ENCODE results near the gene MRPL58.
A peak's percentile ranks its signal among the peaks of the same experiment; 100 is the strongest.

The MRPL58 gene

DNA sequence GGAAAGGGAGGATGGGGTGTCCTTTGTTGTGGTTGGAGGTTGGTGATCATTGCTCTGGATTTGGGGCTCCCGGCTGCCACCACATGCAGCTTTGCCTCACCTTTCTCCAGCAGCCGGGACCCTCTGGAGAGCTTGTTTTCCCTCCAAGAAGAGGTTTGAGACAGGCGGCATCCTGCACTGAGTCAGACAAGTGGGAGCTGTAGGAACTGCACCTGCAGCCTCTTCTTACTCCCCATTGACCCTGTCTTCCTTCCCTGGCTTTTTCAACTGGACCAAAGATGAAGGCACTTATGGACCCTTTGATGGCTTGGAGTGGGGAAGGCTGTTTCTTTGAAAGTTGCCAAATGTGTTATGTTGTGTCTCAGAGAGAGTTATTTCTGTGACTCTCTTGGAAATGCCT lies 51.2 kb downstream of the MRPL58 start:
- intact Hi-C loops (cut with DNase I) = loop anchor here (5.0 kb wide), 2 partner anchors 44 to 144 kb away; partner anchors contain the start of genes ARMC7 and NUP85
- peak in 1 of 10 donors; percentile 2 for DNase-seq

DNA sequence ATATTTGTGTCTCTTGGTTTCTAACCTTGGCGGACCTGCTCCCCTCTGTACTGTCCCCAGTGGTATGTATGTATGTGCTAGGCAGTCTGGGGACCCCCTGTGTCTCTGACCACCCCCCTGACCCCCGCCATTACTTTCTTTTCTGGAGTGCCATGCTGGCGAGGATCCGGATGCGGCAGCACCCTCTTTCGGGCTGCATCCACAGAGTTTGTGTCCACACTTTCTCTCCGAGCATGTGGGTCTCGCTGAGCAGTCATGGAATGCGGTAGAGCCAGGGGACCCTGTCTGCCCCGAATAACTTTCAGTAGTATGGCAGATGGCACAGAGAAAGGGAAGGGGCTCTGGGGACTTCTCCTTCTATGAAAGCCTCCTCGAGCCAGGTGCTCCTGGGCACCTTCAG lies 51.6 kb downstream of the MRPL58 start:
- intact Hi-C loops (cut with DNase I) = loop anchor here (5.0 kb wide), 2 partner anchors 43 to 143 kb away; partner anchors contain the start of genes ARMC7 and NUP85
- DNase-seq = peak in 2 of 10 donors; percentile 17 to 79

DNA sequence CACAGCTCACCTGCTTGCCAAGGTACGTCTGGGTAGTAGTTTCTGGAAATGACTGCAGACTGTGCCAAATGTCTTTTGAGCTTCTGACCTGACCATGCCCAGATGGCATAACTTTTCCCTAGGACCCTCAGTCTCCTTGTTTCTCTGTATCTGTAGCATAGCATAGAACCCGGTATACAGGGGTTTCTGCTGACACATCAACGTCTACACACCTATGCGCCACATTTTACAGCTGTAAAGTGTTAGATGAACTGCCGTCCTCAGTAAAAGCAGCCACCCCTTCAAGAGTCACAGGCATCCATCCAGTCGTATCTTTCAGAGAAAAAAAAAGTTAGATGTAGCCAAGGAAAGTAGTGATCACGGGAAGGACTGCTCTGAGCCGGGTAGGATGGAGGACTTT lies 52.0 kb downstream of the MRPL58 start:
- no peak for DNase-seq
- intact Hi-C loops (cut with DNase I) = loop anchor here (5.0 kb wide), 2 partner anchors 43 to 143 kb away; partner anchors contain the start of genes ARMC7 and NUP85

DNA sequence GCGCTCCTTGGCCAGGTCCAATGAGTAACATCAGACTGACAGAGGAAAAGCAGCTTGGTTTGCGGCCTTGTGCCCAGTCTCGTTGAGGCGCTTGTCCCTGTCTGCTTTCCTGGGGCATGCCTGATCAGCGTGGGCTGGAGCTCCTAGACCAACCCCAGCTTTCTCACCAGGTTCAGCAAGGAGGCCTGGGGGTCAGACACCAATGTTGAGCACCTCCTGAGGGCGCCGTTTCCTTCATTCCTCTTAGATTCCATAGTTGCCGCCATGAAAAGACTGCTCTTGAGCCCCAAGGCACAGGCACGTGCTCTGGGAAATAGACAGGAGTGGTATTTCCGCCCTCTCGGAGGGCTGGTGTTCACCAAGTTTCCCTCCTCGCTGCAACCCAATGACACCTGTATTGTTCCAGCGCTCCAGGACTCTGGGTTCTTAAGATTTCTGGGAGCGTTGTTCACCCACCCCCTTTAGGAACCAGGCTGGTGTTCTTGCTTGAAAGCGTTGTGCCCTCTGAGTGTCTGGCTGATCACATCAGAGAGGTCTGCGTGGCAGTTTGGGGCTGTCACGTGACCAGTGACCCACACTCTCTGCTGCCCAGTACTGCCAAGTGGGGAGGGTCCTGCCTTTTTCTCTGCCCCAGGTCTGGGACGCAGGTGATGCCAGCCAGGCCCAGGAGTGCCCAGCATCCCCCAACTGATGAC lies 52.5 kb downstream of the MRPL58 start:
- intact Hi-C loops (cut with DNase I) = loop anchor here (5.0 kb wide), 2 partner anchors 42 to 142 kb away; partner anchors contain the start of genes ARMC7 and NUP85
- DNase-seq = peak in 2 of 10 donors; percentile 30 to 44

DNA sequence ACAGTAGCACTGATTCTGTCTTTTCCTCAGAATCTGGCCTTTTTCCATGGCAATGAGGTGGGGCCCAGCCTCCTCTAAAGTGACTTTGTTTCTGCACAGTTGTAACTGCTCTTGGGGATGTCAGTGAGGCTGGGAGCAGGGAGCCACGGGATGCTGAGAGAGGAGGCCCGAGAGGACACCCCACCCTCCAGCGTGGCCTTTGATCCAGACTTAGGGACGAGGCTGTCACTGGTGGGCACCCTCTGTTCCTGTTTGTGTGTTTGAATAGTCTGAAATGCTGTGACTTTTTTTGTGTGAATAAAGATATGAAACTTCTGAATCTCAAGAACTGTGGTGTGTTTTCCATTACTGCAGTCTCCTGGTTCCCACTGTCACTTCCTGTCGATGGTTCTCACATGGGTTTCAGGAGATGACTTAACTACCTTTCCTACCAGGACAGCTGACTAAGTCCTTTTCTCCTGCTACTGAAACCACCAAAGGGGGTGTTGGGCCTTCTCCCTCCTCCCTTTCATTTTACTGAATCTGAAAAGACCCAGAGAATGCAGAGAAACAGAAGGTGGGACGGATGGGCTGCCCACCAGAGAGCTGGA lies 53.2 kb downstream of the MRPL58 start:
- peak in 2 of 10 donors; percentile 8 to 63 for DNase-seq
- intact Hi-C loops (cut with DNase I) = no loop called here

DNA sequence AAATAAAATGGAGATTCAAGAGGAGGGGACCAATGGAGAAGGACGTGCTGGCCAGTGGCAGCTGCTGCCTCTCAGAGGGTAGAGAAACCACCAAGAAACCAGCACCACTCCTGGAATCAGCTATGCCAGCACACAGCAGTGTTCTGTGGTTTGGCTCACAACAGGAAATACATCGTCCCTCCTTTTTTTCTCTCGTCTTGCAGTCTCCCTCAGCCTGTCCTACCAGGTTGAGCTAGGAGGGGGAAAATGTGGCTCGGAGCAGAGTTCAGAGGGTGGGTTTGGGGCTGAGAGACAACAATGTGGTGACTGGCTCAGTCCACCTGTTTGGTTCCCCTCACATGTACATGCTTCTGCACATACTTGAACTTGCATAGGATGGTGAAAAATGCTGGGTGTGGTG lies 55.4 kb downstream of the MRPL58 start:
- peak in 3 of 10 donors; percentile 4 to 25 (median 8) for DNase-seq
- intact Hi-C loops (cut with DNase I) = no loop called here

DNA sequence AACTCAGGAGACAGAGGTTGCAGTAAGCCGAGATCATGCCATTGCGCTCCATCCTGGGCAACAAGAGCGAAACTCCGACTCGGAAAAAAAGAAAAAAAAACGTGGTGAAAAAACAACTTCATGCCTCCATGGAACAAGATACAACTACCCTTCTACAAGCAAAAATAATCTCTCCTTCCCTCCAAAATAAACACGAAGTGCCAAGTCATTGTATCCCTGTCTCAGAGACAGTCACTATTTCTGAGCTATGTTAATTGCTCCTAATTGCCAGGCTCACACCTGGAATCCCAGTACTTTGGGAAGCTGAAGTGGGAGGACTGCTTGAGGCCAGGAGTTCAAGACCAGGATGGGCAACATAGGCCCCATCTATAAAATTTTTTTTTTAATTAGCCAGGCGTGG lies 56.3 kb downstream of the MRPL58 start:
- intact Hi-C loops (cut with DNase I) = no loop called here
- DNase-seq = peak in 1 of 10 donors; percentile 8

DNA sequence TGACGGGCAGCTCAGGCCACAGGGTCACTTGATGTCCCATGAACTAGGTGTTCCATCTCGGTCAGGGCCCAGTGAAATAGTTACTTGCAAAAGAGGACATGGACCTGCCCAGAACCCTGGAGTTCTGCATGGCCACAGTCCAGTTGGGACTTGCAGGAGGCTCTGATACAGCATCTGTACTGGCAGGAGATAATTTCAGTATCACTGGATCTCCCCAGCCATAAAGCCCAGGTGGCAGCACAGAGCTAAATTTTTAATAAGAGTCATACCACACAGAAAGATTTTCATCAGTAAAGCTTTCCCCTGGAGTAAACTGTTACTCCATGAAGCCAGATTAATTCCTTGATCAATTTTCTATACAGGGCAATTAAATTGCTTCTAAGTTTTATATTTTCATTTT lies 57.3 kb downstream of the MRPL58 start:
- intact Hi-C loops (cut with DNase I) = no loop called here
- DNase-seq = peak in 3 of 10 donors; percentile 36 to 50 (median 49)

Data from posterior cingulate gyrus (tissue), 11 donors.